HL-60/S4 treated with phorbol 12-myristate 13-acetate at 8.2 ng/mL for 4 days and 3 days (cell line): ENCODE measurements around the gene CLSTN1.
"Not testable (repeated sequence)": the region's sequence is repeated elsewhere in the genome, so short reads cannot be mapped to it uniquely, and the experiment has no call there.

Source experiments
- in situ Hi-C: fragments of 300-500 bp; cut with MboI; formaldehyde crosslinking; loops from 2 replicates; pipeline ENCODE4 v1.15.0; 2022; ENCODE audit warnings: low sequenced_read_pairs

Gene CLSTN1

GRCh38 chr1:9719978-9720722, 103.6 kb downstream of the CLSTN1 start:
- in situ Hi-C loops: no loop called here

GRCh38 chr1:9718006-9718680, 105.6 kb downstream of the CLSTN1 start:
- in situ Hi-C loops: no loop called here

- in situ Hi-C loops: no loop called here
Measured at GRCh38 chr1:9717193-9718005, 106.4 kb downstream of the CLSTN1 start.

- in situ Hi-C loops: no loop called here
Measured at GRCh38 chr1:9716404-9717192, 107.2 kb downstream of the CLSTN1 start.

GRCh38 chr1:9715536-9716226, 108.1 kb downstream of the CLSTN1 start:
- in situ Hi-C loops: no loop called here

GRCh38 chr1:9714257-9714718, 109.5 kb downstream of the CLSTN1 start:
- in situ Hi-C loops: no loop called here

- in situ Hi-C loops: not testable (repeated sequence)
Measured at GRCh38 chr1:9712767-9713166, 111.0 kb downstream of the CLSTN1 start.

- in situ Hi-C loops: no loop called here
Measured at GRCh38 chr1:9711466-9712020, 112.2 kb downstream of the CLSTN1 start.

- in situ Hi-C loops: no loop called here
Measured at GRCh38 chr1:9710037-9710436, 113.7 kb downstream of the CLSTN1 start.

GRCh38 chr1:9706178-9706577, 117.6 kb downstream of the CLSTN1 start:
- in situ Hi-C loops: no loop called here

GRCh38 chr1:9705337-9706093, 118.2 kb downstream of the CLSTN1 start:
- in situ Hi-C loops: no loop called here

GRCh38 chr1:9703681-9704080, 120.1 kb downstream of the CLSTN1 start:
- in situ Hi-C loops: no loop called here

GRCh38 chr1:9703165-9703509, 120.6 kb downstream of the CLSTN1 start:
- in situ Hi-C loops: no loop called here

- in situ Hi-C loops: no loop called here
Measured at GRCh38 chr1:9701665-9702064, 122.1 kb downstream of the CLSTN1 start.

GRCh38 chr1:9700340-9700739, 123.4 kb downstream of the CLSTN1 start:
- in situ Hi-C loops: no loop called here

- in situ Hi-C loops: no loop called here
Measured at GRCh38 chr1:9699361-9699760, 124.4 kb downstream of the CLSTN1 start.

GRCh38 chr1:9696793-9697192, 127.0 kb downstream of the CLSTN1 start:
- in situ Hi-C loops: no loop called here

- in situ Hi-C loops: no loop called here
Measured at GRCh38 chr1:9691691-9692090, 132.1 kb downstream of the CLSTN1 start.

GRCh38 chr1:9691108-9691445, 132.7 kb downstream of the CLSTN1 start:
- in situ Hi-C loops: no loop called here
